H1 (cell line): Measurements from ENCODE around the gene CACNG7. TPM values are rescaled to one million over a fixed set of nuclear protein-coding genes. Genes with fewer than 3 reads are reported as not detected.
A peak's percentile ranks its signal among the peaks of the same experiment; 100 is the strongest.

Experiments
- CTCF ChIA-PET: fragments of 300-600 bp; sonication (Branson Sonifier 250); formaldehyde crosslinking; loops from one replicate; lab custom pipeline; 2021; ENCODE audit not compliant: partially characterized antibody; lab: Charles Lee
- POLR2A ChIA-PET: fragments of 300-600 bp; sonication (Branson Sonifier 250); formaldehyde crosslinking; loops from one replicate; lab custom pipeline; 2021; ENCODE audit warnings: inconsistent platforms; ENCODE audit not compliant: partially characterized antibody; lab: Charles Lee
- DNase-seq, 2 experiments: peaks; one replicate each; pipeline versions ENCODE4 v3.0.0 to v3.0.0-alpha.2; 2010 to 2022; ENCODE audit warnings: low spot score in 2 of 2, low read depth in 1 of 2, mixed read lengths in 1 of 2
- FAIRE-seq: peaks from 2 replicates; lab custom pipeline; 2011; peaks lifted over from hg19 to GRCh38; lab: Jason Lieb, UNC
- H2AFZ ChIP-seq: 2 replicates; pipeline ENCODE4 v1.8.1; 2012; ENCODE audit warnings: low read length, inconsistent platforms
- H2AK5ac ChIP-seq: 2 replicates; pipeline ENCODE4 v1.6.1; 2013; ENCODE audit warnings: low read depth, low read length
- H2BK120ac ChIP-seq: replicated peaks from 2 replicates; pipeline ENCODE3; 2013; ENCODE audit warnings: low read depth, low read length, inconsistent platforms
- H2BK12ac ChIP-seq: 2 replicates; pipeline ENCODE4 v1.6.1; 2013; ENCODE audit warnings: low read depth, low read length
- H2BK15ac ChIP-seq: 2 replicates; pipeline ENCODE4 v1.6.1; 2013; ENCODE audit warnings: low read length
- H2BK20ac ChIP-seq: 2 replicates; pipeline ENCODE4 v1.6.1; 2013; ENCODE audit warnings: low read length
- H2BK5ac ChIP-seq: 2 replicates; pipeline ENCODE4 v1.6.1; 2013; ENCODE audit warnings: low read depth, low read length
- H3K14ac ChIP-seq: 2 replicates; pipeline ENCODE4 v1.6.1; 2013; ENCODE audit warnings: inconsistent platforms; ENCODE audit not compliant: insufficient read length
- H3K18ac ChIP-seq: 2 replicates; pipeline ENCODE4 v1.6.1; 2013; ENCODE audit warnings: low read length; ENCODE audit errors: extremely low read depth
- H3K23ac ChIP-seq: 2 replicates; pipeline ENCODE4 v1.6.1; 2013; ENCODE audit warnings: inconsistent platforms; ENCODE audit not compliant: insufficient read length
- H3K23me2 ChIP-seq: 2 replicates; pipeline ENCODE4 v1.6.1; 2013; ENCODE audit warnings: low read depth, low read length
- H3K27ac ChIP-seq: 2 replicates; pipeline ENCODE4 v1.6.1; 2011; ENCODE audit warnings: low read depth, low read length, inconsistent platforms
- H3K27me3 ChIP-seq, 4 experiments: replicated peaks in 1 of 4; 1 replicate in 1 of 4; 2 replicates in 3 of 4; pipeline versions ENCODE4 v1.6.1 to v1.8.1; 2011 to 2013; ENCODE audit warnings: low read length in 3 of 4, mild to moderate bottlenecking in 3 of 4, inconsistent platforms in 2 of 4, mixed read lengths in 2 of 4, moderate library complexity in 1 of 4; ENCODE audit not compliant: control insufficient read depth in 3 of 4, insufficient read depth in 3 of 4; ENCODE audit errors: extremely low read depth in 1 of 4
- H3K36me3 ChIP-seq, 4 experiments: 2 replicates each; pipeline versions ENCODE4 v1.6.1 to v1.8.1; 2011 to 2013; ENCODE audit warnings: mild to moderate bottlenecking in 4 of 4, low read length in 3 of 4, moderate library complexity in 2 of 4, control low read depth in 1 of 4, inconsistent platforms in 1 of 4; ENCODE audit not compliant: insufficient read depth in 4 of 4, control insufficient read depth in 2 of 4
- H3K4ac ChIP-seq: replicated peaks from 2 replicates; pipeline ENCODE3; 2013; ENCODE audit warnings: low read length, low read depth, mixed read lengths, inconsistent platforms; ENCODE audit not compliant: insufficient read length
- H3K4me1 ChIP-seq, 4 experiments: replicated peaks in 1 of 4; 1 replicate in 1 of 4; 2 replicates in 3 of 4; pipeline versions ENCODE4 v1.6.1 to v1.8.1; 2011 to 2013; ENCODE audit warnings: low read length in 3 of 4, inconsistent platforms in 2 of 4, mixed read lengths in 1 of 4; ENCODE audit not compliant: insufficient read depth in 4 of 4, control insufficient read depth in 3 of 4
- H3K4me2 ChIP-seq, 2 experiments: 2 replicates each; pipeline versions ENCODE4 v1.6.1 to v1.8.1; 2011 to 2013; ENCODE audit warnings: low read depth in 2 of 2, low read length in 2 of 2, control low read depth in 1 of 2, inconsistent platforms in 1 of 2, mild to moderate bottlenecking in 1 of 2; ENCODE audit not compliant: insufficient read depth in 1 of 2
- H3K4me3 ChIP-seq, 4 experiments: fragments of 200-600, 300-600 bp in 1 of 4; sonication (generic), shearing (Covaris generic), sonication (Bioruptor Twin) in 1 of 4; 2 replicates each; pipeline versions ENCODE4 v1.5.1 to v1.8.1; 2011 to 2016; ENCODE audit warnings: low read length in 4 of 4, low read depth in 3 of 4, control low read depth in 2 of 4, inconsistent platforms in 2 of 4, mild to moderate bottlenecking in 2 of 4, mixed read lengths in 1 of 4, moderate library complexity in 1 of 4; ENCODE audit not compliant: insufficient read depth in 2 of 4; ENCODE audit errors: extremely low read depth in 1 of 4
- H3K56ac ChIP-seq: replicated peaks from 2 replicates; pipeline ENCODE3; 2013; ENCODE audit warnings: low read depth, mild to moderate bottlenecking, mixed read lengths, low read length, inconsistent platforms; ENCODE audit not compliant: insufficient read length
- H3K79me1 ChIP-seq: 2 replicates; pipeline ENCODE4 v1.6.1; 2013; ENCODE audit warnings: low read depth, low read length, control low read depth
- H3K79me2 ChIP-seq, 2 experiments: 2 replicates each; pipeline versions ENCODE4 v1.6.1 to v1.8.1; 2012 to 2013; ENCODE audit warnings: low read length in 2 of 2, mild to moderate bottlenecking in 2 of 2, inconsistent platforms in 1 of 2; ENCODE audit not compliant: insufficient read depth in 2 of 2, control insufficient read depth in 1 of 2
- H3K9ac ChIP-seq, 4 experiments: replicated peaks in 1 of 4; 1 replicate in 1 of 4; 2 replicates in 3 of 4; pipeline versions ENCODE4 v1.6.1 to v1.8.1; 2011 to 2013; ENCODE audit warnings: low read depth in 3 of 4, low read length in 3 of 4, control low read depth in 2 of 4, mild to moderate bottlenecking in 2 of 4, moderate library complexity in 2 of 4, inconsistent platforms in 1 of 4; ENCODE audit errors: extremely low read depth in 1 of 4
- H3K9me3 ChIP-seq, 2 experiments: 2 replicates each; pipeline versions ENCODE4 v1.6.1 to v1.8.1; 2012 to 2013; ENCODE audit warnings: mild to moderate bottlenecking in 2 of 2, moderate library complexity in 2 of 2, control low read depth in 1 of 2, inconsistent platforms in 1 of 2, low read depth in 1 of 2, low read length in 1 of 2, mixed read lengths in 1 of 2; ENCODE audit not compliant: insufficient read depth in 2 of 2
- H4K20me1 ChIP-seq, 2 experiments: replicated peaks in 1 of 2; 2 replicates each; pipeline versions ENCODE3 to v1.8.1; 2011 to 2013; ENCODE audit warnings: inconsistent platforms in 2 of 2, low read length in 2 of 2, mild to moderate bottlenecking in 1 of 2; ENCODE audit not compliant: insufficient read depth in 2 of 2, control insufficient read depth in 1 of 2
- H4K5ac ChIP-seq: 2 replicates; pipeline ENCODE4 v1.6.1; 2013; ENCODE audit warnings: low read length, low read depth, mixed read lengths, inconsistent platforms; ENCODE audit not compliant: insufficient read length
- H4K8ac ChIP-seq: 2 replicates; pipeline ENCODE4 v1.8.0; 2013; ENCODE audit warnings: mild to moderate bottlenecking, moderate library complexity, low read length, inconsistent platforms; ENCODE audit not compliant: insufficient read depth; ENCODE audit errors: extremely low read depth
- H4K91ac ChIP-seq: replicated peaks from 2 replicates; pipeline ENCODE3; 2013; ENCODE audit warnings: low read length, mixed read lengths, inconsistent platforms; ENCODE audit not compliant: insufficient read length
- CBX5 ChIP-seq: fragments of 300-800, 300-1000 bp; sonication (generic); IDR thresholded peaks from 2 replicates; pipeline ENCODE4 v1.7.1; 2016; ENCODE audit warnings: antibody characterized with exemption, low read length, low read depth
- EGR1 ChIP-seq: IDR thresholded peaks from 2 replicates; pipeline ENCODE4 v1.6.1; 2011; ENCODE audit warnings: low read depth, low read length, borderline replicate concordance
- WGBS, 2 experiments: shearing (Covaris generic) in 1 of 2; methylation state at CpG; one replicate each; pipeline versions ENCODE4 v1.1.6 to v1.1.7; 2013 to 2015; ENCODE audit warnings: low lambda C conversion rate in 2 of 2, mixed read lengths in 2 of 2, inconsistent platforms in 1 of 2, low coverage in 1 of 2, missing lambda C conversion rate in 1 of 2; ENCODE audit not compliant: insufficient replicate concordance in 2 of 2, insufficient coverage in 1 of 2, insufficient read length in 1 of 2; ENCODE audit errors: extremely low coverage in 1 of 2, missing lambda C conversion rate in 1 of 2; 5-methylcytosine and 5-hydroxymethylcytosine counted together
- polyA plus RNA-seq, 7 experiments: library from polyadenylated mRNA; depleted of rRNA in 3 of 7; stranded (reverse) in 5 of 7; unstranded in 2 of 7; fragments of >200 nt in 5 of 7; fragments of 200-250 nt in 2 of 7; gene quantifications; 1 replicate in 5 of 7; 2 replicates in 1 of 7; 4 replicates in 1 of 7; pipeline versions ENCODE4 v1.2.1 to v1.2.3, GENCODE V29; 2011 to 2013; ENCODE audit warnings: missing spikeins in 2 of 7, mixed read lengths in 2 of 7
- total RNA-seq: library from RNA; stranded (reverse); fragmentation: NEBNext Ultra II Directional; extraction: Animal tissue kit (Norgen Biotek cat#: 25700); gene quantifications from 2 replicates; pipeline ENCODE4 v1.2.1, GENCODE V29; 2021

CACNG7 gene
- total and polyA plus RNA-seq, 2 of the 8 experiments (the other 6 are each of a cell fraction or from before 2014, with no cell fraction given) = 28.9 to 69.8 TPM

GRCh38 chr19:53960886-53961285 lies 51.8 kb downstream of the CACNG7 start:
- peaks cover 0 to 15% (median 9%) of the 10 kb centered on the region in 4 experiments; a peak in 5 of 8 replicates for H3K36me3 ChIP-seq
- H4K8ac ChIP-seq = no peak overlapping the region
- no peak for FAIRE-seq
- H4K91ac ChIP-seq = peak overlapping the region; percentile 36
- H2BK5ac ChIP-seq = no peak overlapping the region; the same call in 1 of the 2 replicates
- peak overlapping the region in 1 of 4 experiments; percentile 49; a peak in 1 of 7 replicates for H3K9ac ChIP-seq
- peaks cover 0 to 3% (median 1%) of the 10 kb centered on the region in 4 experiments; a peak in 2 of 7 replicates for H3K27me3 ChIP-seq
- DNase-seq = no peak
- H3K9me3 ChIP-seq = no peaks in the 10 kb centered on the region
- no peak overlapping the region for H3K14ac ChIP-seq
- peak overlapping the region; percentile 65 for H3K4ac ChIP-seq
- peak overlapping the region; percentile 66 for H3K56ac ChIP-seq
- peak overlapping the region; percentile 71; the same call in 1 of the 2 replicates for H3K18ac ChIP-seq
- H3K4me2 ChIP-seq = peak overlapping the region; percentile 90 to 91
- no peak for TF ChIP-seq EGR1
- no peak for TF ChIP-seq CBX5
- H3K27ac ChIP-seq = no peak overlapping the region
- 0 out of 2 replicates have a peak overlapping the region, but pooled peaks have one; percentile 99 for H2BK15ac ChIP-seq
- peak overlapping the region; percentile 3 for H2BK120ac ChIP-seq
- peaks cover 37% of the 10 kb centered on the region for H3K23me2 ChIP-seq
- H2AFZ ChIP-seq = no peak overlapping the region
- ChIA-PET POLR2A (interaction anchor here (1.0 to 5.6 kb wide), 13 partner anchors 9 to 95 kb away, joined by 3 to 41 read pairs (median 4); no protein-coding TSS in a partner anchor), CTCF (interaction anchor here (1.0 to 3.6 kb wide), 3 partner anchors 13 to 153 kb away, joined by 3 to 23 read pairs (median 5); no protein-coding TSS in a partner anchor)
- H3K79me1 ChIP-seq = peaks cover 6% of the 10 kb centered on the region; the same call in 1 of the 2 replicates
- no peak overlapping the region for H4K5ac ChIP-seq
- peak overlapping the region; percentile 48 to 88 (median 58) for H3K4me3 ChIP-seq
- H3K79me2 ChIP-seq = peaks cover 0 to 20% of the 10 kb centered on the region in 2 experiments; a peak in 1 of 4 replicates
- H3K4me1 ChIP-seq = peaks cover 8 to 24% (median 16%) of the 10 kb centered on the region in 4 experiments
- peak overlapping the region; percentile 71; the same call in 1 of the 2 replicates for H2BK12ac ChIP-seq
- H2AK5ac ChIP-seq = no peak overlapping the region
- H2BK20ac ChIP-seq = no peak overlapping the region
- H4K20me1 ChIP-seq = peaks cover 0 to 2% of the 10 kb centered on the region in 2 experiments
- 1% methylated on average over 8 of the region's 8 CpGs; no CpG with 5 or more reads in 1 of the 2 experiments for WGBS, 2 experiments
- no peak overlapping the region for H3K23ac ChIP-seq
